GM18867 (cell line): ENCODE results near the gene OR1L6.

Experiments used
- ATAC-seq: cut with Tn5 transposase; IDR thresholded peaks from one replicate; pipeline ENCODE4 v1.9.1; 2021; ENCODE audit warnings: mild to moderate bottlenecking, moderate library complexity; ENCODE audit not compliant: unreplicated experiment

OR1L6 gene

GRCh38 chr9:122742003-122742402 lies at the start of gene OR1L6:
OR1L6 (plus strand) TSS chr9:122742303; CDS start chr9:122749848, 7,545 bp downstream.
- no peak for ATAC-seq

- no peak for ATAC-seq
These were observed 46.4 kb upstream of the OR1L6 start for GRCh38 chr9:122695696-122696095.

- no peak for ATAC-seq
These were observed 24.1 kb upstream of the OR1L6 start for GRCh38 chr9:122718038-122718437.

- no peak for ATAC-seq
These were observed 22.9 kb upstream of the OR1L6 start for GRCh38 chr9:122719218-122719617.

GRCh38 chr9:122723690-122724089 lies 18.4 kb upstream of the OR1L6 start, which contains the start of gene OR1L4:
OR1L4 (plus strand) TSS chr9:122723990; CDS start chr9:122723990, 0 bp downstream.
- ATAC-seq: no peak

GRCh38 chr9:122754825-122755224 lies 12.7 kb downstream of the OR1L6 start:
- ATAC-seq: no peak

GRCh38 chr9:122767817-122768216 lies 25.7 kb downstream of the OR1L6 start:
- ATAC-seq: no peak

- ATAC-seq: no peak
These were observed 34.9 kb downstream of the OR1L6 start for GRCh38 chr9:122777052-122777451.

GRCh38 chr9:122777935-122778627 lies 36.0 kb downstream of the OR1L6 start:
- ATAC-seq: no peak

- no peak for ATAC-seq
These were observed 37.1 kb downstream of the OR1L6 start for GRCh38 chr9:122779181-122779580.

GRCh38 chr9:122780026-122780425 lies 37.9 kb downstream of the OR1L6 start:
- no peak for ATAC-seq

GRCh38 chr9:122781671-122782070 lies 39.6 kb downstream of the OR1L6 start:
- no peak for ATAC-seq

- no peak for ATAC-seq
These were observed 43.2 kb downstream of the OR1L6 start for GRCh38 chr9:122785269-122785668.

GRCh38 chr9:122786338-122786737 lies 44.2 kb downstream of the OR1L6 start:
- ATAC-seq: no peak

- ATAC-seq: no peak
These were observed 46.7 kb downstream of the OR1L6 start, which contains the start of gene OR5C1 for GRCh38 chr9:122788831-122789230. OR5C1 (plus strand) TSS chr9:122788933; CDS start chr9:122788933, 0 bp downstream.

GRCh38 chr9:122789256-122790046 lies 47.3 kb downstream of the OR1L6 start:
- no peak for ATAC-seq

GRCh38 chr9:122791872-122792669 lies 50.0 kb downstream of the OR1L6 start:
- ATAC-seq: no peak

GRCh38 chr9:122797316-122798063 lies 55.4 kb downstream of the OR1L6 start:
- no peak for ATAC-seq
